Muscle of arm (tissue), 12 donors: ENCODE results near the gene KDM4C. TPM values are rescaled to one million over a fixed set of nuclear protein-coding genes. Genes with fewer than 3 reads are reported as not detected.
A peak's percentile ranks its signal among the peaks of the same experiment; 100 is the strongest.

Experiments
- DNase-seq: peaks from one replicate; pipeline ENCODE4 v3.0.0-alpha.2; 2013
- polyA plus RNA-seq, 12 donors: library from polyadenylated mRNA; unstranded; fragments of 120-200 nt; gene quantifications; one replicate each; pipeline ENCODE4 v1.2.1, GENCODE V29; 2013; ENCODE audit not compliant: insufficient read length in 12 of 12

Gene KDM4C
- polyA plus RNA-seq, 12 donors: 10.7 to 32.0 (median 13.4) TPM; not detected in 1

DNA sequence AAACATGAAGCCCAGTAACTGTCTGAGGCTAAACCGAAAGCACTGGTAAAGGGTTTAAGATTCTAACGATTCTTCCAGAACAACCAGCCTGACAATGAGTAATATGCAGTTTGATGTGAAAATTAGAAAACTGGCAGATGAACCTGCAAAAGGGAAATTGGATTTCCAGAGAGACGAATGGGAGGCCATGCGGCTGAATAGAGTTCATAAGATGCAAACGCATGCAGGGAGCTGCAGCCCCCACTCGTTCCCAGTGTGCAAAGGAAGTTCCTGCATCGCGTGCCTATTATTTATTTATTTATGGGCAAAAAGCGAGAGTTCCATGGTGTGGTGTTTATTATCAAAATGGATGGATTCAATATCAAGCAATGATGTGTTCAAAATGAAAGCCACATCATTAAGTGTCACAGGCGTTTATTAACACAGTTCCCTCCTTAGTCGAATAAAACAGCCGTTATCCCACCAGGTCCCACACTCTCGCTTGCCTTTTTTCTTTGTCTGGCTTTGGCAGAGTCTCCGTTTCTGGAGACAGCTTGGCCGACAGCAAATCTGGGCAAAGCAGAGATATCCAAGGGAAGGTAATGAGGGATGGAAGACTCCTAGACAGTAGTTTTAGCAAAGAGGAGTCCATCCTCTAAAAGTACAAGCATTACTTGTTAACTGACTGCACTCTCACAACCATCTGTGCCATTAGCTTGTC is 451.4 kb downstream of the KDM4C start:
- peak; percentile 37 for DNase-seq

DNA sequence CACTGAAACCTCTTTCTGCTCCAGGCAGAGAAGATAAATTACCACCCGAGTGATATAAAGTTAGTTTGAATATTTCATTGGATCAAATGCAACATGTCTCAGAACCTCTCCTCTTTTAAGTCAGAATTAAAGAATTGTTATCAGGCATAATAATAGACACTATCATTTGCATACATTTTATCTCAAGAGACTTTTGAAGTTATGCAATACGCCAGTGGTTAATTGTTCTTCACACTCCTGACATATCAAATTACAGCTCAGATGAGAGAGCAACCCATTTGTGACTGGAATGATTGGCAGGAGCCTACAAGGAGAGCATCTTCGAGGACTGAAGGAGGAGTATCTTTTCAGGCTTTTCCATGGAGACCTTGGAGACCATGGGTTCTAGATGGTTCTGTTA is 452.2 kb downstream of the KDM4C start:
- DNase-seq: no peak

DNA sequence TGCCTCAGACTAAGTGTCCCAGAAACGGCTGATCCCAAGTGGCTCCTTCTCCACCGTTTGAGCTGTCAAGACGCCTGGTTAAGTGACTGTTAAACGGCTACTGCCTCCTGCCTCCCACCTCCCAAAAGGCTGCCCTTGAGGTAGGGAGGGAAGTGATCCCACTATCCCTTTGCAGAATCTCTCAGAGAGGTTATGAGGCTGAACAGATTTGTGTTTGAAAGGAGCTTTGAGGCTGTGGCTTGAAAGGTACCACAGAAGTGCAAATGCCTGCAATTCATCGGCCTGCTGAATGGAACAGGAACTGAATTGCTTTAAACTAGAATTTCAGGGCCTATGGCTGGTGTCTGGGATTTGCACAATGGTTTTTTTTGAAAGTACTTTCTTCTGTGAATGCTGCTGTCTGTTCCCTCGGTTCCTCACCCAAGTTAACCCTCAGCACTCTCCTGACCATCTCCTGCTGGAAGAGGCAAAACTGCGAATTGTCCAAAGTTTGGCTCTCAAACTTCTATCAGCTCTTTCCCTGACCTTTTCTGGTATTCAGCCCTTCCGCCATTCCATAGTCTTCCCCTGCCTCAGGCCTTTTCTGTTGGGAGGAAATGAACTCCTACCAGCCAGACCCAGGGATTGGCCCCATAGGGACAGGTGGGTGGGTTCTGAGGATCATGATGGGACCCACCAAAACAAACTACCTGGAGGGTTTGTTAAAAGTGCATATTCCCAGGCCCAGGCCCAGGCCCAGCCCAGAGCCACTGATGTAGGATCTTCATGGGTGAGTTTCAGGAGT is 453.3 kb downstream of the KDM4C start:
- no peak for DNase-seq

DNA sequence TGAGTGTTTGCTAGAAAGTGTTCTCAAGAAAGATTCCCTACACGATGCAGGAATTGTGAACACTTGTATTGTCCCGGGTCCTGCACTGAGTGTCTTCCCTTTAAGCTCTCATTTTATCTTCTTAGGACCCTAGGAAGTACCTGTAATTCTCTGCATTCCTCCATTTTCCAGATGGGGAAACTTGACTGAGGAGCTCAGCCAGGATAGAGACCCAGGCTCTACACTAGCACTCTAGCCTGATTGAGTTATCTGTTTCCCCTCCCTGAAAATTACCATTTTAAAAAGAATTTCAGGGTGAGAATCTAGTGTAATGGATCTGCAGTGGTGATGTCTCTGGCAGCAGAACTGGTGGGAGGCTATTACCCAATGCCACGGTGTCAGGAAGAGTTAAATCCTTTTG is 453.9 kb downstream of the KDM4C start:
- no peak for DNase-seq

DNA sequence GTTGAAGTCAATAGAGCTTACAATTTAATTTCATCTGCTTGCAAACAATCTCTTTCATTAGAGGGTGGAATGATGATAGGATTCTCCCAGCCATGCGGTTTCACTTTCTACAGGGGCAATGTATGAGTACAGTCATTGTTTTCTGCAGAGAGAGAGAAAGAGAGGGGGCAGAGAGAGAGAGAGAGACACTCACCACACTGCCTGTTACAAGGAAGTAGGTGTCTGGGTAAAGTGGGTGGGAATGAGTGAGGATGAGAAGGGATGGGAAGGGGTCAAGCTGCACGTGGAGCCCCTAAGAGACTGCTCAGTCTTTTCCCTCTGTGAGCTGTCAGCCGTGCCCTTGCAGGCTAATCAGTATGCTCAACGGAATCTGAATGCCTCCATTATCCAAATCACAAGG is 454.3 kb downstream of the KDM4C start:
- no peak for DNase-seq

DNA sequence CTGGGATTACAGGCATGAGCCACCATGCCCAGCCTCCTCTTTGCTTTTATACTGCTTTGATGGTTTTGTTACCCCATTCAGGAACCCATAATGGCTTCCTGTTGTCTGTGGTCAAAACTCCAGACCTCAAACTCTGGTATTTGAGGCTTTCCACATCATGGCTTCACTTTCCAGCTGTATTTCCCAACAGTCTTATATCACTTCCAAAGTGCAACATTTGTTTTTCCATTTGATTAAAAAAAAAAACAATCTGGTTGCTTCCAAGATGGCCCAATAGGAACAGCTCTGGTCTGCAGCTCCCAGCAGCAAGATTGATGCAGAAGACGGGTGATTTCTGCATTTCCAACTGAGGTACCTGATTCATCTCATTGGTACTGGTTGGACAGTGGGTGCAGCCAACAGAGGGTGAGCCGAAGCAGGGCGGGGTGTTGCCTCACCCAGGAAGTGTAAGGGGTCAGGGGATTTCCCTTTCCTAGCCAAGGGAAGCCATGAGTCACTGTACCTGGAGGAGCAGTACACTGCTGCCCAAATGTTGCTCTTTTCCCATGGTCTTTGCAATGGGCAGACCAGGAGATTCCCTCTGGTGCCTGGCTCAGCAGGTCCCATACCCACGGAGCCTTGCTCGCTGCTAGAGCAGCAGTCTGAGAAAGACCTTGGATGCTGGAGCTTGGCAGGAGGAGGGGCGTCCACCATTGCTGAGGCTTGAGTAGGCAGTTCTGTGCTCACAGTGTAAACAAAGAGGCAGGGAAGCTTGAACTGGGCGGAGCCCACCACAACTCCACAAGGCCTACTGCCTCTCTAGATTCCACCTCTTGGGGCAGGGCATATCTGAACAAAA is 458.4 kb downstream of the KDM4C start:
- DNase-seq: no peak

DNA sequence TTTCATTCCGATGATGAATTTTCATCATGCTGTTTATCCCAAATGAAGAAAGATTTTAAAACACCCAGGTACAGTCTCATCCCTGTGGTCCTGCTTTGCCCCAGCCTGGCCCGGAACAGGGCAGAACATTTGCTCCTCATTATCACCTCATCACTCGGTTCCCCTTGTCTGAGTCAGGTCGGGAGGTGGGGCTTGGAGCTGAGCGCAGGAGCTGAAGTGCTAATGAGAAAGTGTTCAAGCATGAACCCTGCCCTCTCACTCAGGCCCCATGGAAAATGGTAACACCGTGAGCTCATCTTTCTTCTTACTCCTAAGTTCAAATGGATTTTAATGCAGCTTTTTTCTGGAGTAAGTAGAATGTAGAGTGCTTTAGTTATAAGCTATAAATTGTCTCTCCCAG is 466.2 kb downstream of the KDM4C start:
- DNase-seq: no peak

Other genes starting within 250 kb of the KDM4C start
- gene GLDC, start 112.2 kb upstream of the KDM4C start, polyA plus RNA-seq: 1 to 10 TPM in 2 of 12 donors, under 1 TPM in 8, not detected in 2; 0.39 to 1.3 (median 0.69) TPM